Cardiac fibroblast (primary cell): ENCODE data around the gene MAB21L1.

Experiments used
- DNase-seq, 2 donors: peaks; one replicate each; pipeline versions ENCODE4 v3.0.0 to v3.0.0-alpha.2; 2010; ENCODE audit warnings: low read depth in 2 of 2
- H3K4me3 ChIP-seq, 2 donors: replicated peaks in 1 of 2; 1 replicate in 1 of 2; 2 replicates in 1 of 2; pipeline ENCODE4 v1.5.1; 2011; ENCODE audit warnings: low read depth in 2 of 2, low read length in 2 of 2, mild to moderate bottlenecking in 2 of 2, moderate library complexity in 1 of 2
- CTCF ChIP-seq: IDR thresholded peaks from one replicate; pipeline ENCODE4 v1.5.1; 2011; ENCODE audit warnings: low read depth, mild to moderate bottlenecking, low read length, inconsistent platforms

Gene MAB21L1

GRCh38 chr13:35455022-35455421 is 21.5 kb downstream of the MAB21L1 start:
- H3K4me3 ChIP-seq: no peak overlapping the region
- no peak for DNase-seq
- TF ChIP-seq CTCF: no peak

GRCh38 chr13:35449821-35450220 is 26.7 kb downstream of the MAB21L1 start:
- no peak for TF ChIP-seq CTCF
- no peak for DNase-seq
- no peak overlapping the region for H3K4me3 ChIP-seq

- no peak overlapping the region for H3K4me3 ChIP-seq
- no peak for DNase-seq
- TF ChIP-seq CTCF: no peak
These were observed 28.0 kb downstream of the MAB21L1 start for GRCh38 chr13:35448465-35448864.
